Thymus (tissue), 11 donors: ENCODE data around the gene MRPL34. TPM values are rescaled to one million over a fixed set of nuclear protein-coding genes. Genes with fewer than 3 reads are reported as not detected.

Source experiments
- DNase-seq, 9 donors: peaks; one replicate each; pipeline ENCODE4 v3.0.0-alpha.2; 2013; ENCODE audit warnings: low spot score in 9 of 9, low read depth in 6 of 9, missing footprints in 1 of 9
- H3K27ac ChIP-seq, 2 donors: one replicate each; pipeline ENCODE4 v1.5.1; 2013; ENCODE audit warnings: control low read depth in 1 of 2, low read depth in 1 of 2, low read length in 1 of 2, mild to moderate bottlenecking in 1 of 2, moderate library complexity in 1 of 2
- H3K27me3 ChIP-seq, 2 donors: one replicate each; pipeline ENCODE4 v1.5.1; 2013; ENCODE audit warnings: low read length in 1 of 2; ENCODE audit not compliant: control insufficient read depth in 2 of 2, insufficient read depth in 1 of 2
- H3K36me3 ChIP-seq, 2 donors: one replicate each; pipeline ENCODE4 v1.5.1; 2013; ENCODE audit warnings: low read length in 1 of 2, mild to moderate bottlenecking in 1 of 2, moderate library complexity in 1 of 2; ENCODE audit not compliant: control insufficient read depth in 2 of 2, insufficient read depth in 2 of 2
- H3K4me1 ChIP-seq, 2 donors: one replicate each; pipeline ENCODE4 v1.5.1; 2013; ENCODE audit warnings: low read length in 2 of 2; ENCODE audit not compliant: control insufficient read depth in 2 of 2, insufficient read depth in 2 of 2
- H3K4me3 ChIP-seq, 2 donors: one replicate each; pipeline ENCODE4 v1.5.1; 2013; ENCODE audit warnings: low read length in 2 of 2, control low read depth in 1 of 2, mild to moderate bottlenecking in 1 of 2
- H3K9me3 ChIP-seq, 2 donors: one replicate each; pipeline ENCODE4 v1.5.1; 2013; ENCODE audit warnings: low read length in 1 of 2, mild to moderate bottlenecking in 1 of 2; ENCODE audit not compliant: control insufficient read depth in 2 of 2, insufficient read depth in 1 of 2
- WGBS: extraction: QIAGEN DNeasy Blood & Tissue Kit; methylation state at CpG from one replicate; pipeline ENCODE4 v1.1.7; 2013; 5-methylcytosine and 5-hydroxymethylcytosine counted together
- polyA plus RNA-seq: library from polyadenylated mRNA; stranded (reverse); fragments of 200-250 nt; gene quantifications from one replicate; pipeline ENCODE4 v1.2.3, GENCODE V29; 2013
- total RNA-seq: library from RNA; stranded (reverse); fragments of 120-200 nt; gene quantifications from one replicate; pipeline ENCODE4 v1.2.4, GENCODE V29; 2013
- donor health status: healthy.

MRPL34 gene
- total and polyA plus RNA-seq, 2 donors = 78.3 to 123 TPM

DNA sequence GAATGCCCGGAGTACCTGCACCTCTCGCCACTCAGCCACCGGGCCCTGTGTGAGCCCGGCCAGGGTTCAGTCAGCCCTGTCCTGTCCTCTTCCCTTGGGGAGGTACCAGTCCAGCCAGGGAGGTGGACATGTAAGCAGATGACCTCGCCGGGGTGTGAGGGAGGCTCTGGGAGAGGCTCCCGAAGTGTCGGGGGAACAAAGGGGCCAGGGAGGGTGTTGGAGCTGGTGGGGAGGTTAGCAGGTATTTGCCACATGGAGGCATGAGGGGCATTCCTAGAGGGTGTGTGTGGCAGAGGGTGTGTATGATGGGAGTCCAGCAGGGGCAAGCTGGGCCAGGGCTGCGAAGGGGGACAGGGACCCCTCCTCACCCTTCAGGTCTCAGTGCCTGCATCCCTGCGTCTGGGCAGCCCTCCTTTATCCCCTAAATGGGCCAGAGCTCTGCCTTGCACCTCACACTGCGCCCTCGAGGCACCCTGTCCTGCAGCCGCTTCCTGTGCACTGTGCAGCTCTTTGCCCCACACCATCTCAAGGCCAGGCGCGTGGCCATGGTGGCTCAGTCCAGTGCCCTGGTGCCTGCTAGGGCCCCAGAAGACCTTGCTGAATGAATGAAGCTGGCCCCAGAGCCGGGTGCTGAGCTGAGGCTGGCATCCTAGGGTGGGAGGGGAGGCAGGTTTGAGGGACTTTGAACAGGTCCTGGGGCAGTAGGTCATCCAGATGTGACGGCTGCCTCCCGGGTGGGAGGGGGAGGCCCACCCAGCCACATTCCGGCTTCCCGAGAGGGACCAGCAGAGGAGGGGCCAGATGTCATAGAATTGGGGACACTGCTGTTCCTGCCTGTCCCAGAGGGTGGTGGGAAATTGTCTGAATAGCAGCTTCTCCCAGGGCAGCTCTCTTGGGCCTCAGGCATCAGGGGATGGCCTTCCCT, 6.8 kb downstream of the MRPL34 start:
- WGBS = 96% methylated on average over 20 of the region's 20 CpGs
- Histone ChIP-seq H3K4me3 (no peak overlapping the region), H3K36me3 (peaks cover 36 to 42% of the 10 kb centered on the region in 2 donors), H3K9me3 (no peaks in the 10 kb centered on the region), H3K27me3 (no peaks in the 10 kb centered on the region), H3K27ac (no peak overlapping the region), H3K4me1 (peaks cover 11 to 16% of the 10 kb centered on the region in 2 donors)
- DNase-seq = no peak

- peaks cover 43 to 47% of the 10 kb centered on the region in 2 donors for H3K36me3 ChIP-seq
Observed at GRCh38 chr19:17314007-17314593, 8.4 kb downstream of the MRPL34 start.

GRCh38 chr19:17318966-17319365, 13.3 kb downstream of the MRPL34 start:
- WGBS = 84% methylated on average over 6 of the region's 6 CpGs
- H3K27ac ChIP-seq = no peak overlapping the region
- DNase-seq = no peak
- peaks cover 58 to 64% of the 10 kb centered on the region in 2 donors for H3K36me3 ChIP-seq
- H3K27me3 ChIP-seq = peaks cover 3 to 12% of the 10 kb centered on the region in 2 donors
- H3K9me3 ChIP-seq = no peaks in the 10 kb centered on the region
- H3K4me1 ChIP-seq = peaks cover 0 to 8% of the 10 kb centered on the region in 2 donors
- no peak overlapping the region for H3K4me3 ChIP-seq

More at GRCh38 chr19:17314007-17314593, 8.4 kb downstream of the MRPL34 start:
- 98% methylated on average over 19 of the region's 19 CpGs for WGBS
- DNase-seq = no peak
- no peaks in the 10 kb centered on the region for H3K27me3 ChIP-seq
- no peak overlapping the region for H3K4me3 ChIP-seq
- no peaks in the 10 kb centered on the region for H3K9me3 ChIP-seq
- H3K27ac ChIP-seq = no peak overlapping the region
- peaks cover 11 to 13% of the 10 kb centered on the region in 2 donors for H3K4me1 ChIP-seq

DNA sequence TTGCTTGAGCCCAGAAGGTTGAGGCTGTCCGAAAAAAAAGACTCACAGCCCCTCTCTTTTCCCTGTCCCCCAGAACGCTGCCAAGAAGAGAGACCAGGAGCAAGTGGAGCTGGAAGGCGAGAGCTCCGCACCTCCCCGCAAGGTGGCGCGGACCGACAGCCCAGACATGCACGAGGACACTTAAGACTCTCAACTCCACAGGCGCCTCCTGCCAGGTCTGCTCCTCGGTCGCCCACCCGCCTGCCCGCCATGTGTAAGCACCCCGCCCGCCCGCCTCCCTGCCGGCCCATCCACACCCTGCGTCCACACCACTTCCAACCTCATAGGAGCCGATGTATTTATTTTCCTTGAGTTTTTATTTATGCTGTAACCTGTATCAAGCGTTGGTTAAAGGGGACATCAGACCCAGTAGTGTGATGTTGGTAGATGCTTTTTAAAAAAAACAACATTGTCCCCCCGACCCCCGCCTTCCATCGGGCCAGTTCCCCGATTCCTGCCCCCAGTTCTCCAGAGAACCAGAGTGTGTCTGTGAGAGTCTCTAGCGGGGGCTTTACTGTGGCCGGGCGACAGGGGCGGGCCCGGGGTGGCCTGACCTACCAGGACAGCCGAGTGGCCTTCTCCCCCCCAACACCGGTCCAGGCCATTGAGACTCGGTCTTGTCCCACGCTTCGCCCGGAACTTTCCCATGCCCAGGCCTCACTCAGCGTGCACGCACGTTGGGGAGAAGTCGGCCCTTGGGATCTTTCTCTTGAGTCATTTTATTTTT, 14.0 kb downstream of the MRPL34 start:
- Histone ChIP-seq H3K36me3 (peaks cover 54 to 59% of the 10 kb centered on the region in 2 donors), H3K9me3 (no peaks in the 10 kb centered on the region), H3K27me3 (peaks cover 3 to 12% of the 10 kb centered on the region in 2 donors), H3K27ac (no peak overlapping the region), H3K4me1 (peaks cover 0 to 8% of the 10 kb centered on the region in 2 donors), H3K4me3 (no peak overlapping the region)
- no peak for DNase-seq
- 98% methylated on average over 40 of the region's 40 CpGs for WGBS

DNA sequence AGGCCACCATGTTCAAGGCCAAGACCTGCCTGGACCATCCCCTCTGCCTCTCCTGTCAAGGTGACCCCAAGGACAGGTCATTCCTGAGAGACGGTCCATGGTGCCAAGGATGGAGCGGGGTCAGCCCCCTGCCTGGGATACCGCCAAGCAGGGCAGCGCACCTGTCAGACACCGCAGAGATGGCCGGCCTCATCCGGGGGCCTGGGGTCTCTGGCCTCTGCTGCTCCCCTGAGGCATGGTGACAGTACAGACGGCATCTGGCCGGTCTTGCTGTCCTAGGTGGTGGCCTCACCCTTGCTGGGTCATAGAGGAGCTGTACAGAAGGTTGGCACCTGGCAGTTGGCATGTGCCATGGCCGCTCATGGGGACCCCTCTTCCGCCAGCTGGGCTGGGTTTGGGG, 14.8 kb downstream of the MRPL34 start:
- peaks cover 3 to 12% of the 10 kb centered on the region in 2 donors for H3K27me3 ChIP-seq
- 83% methylated on average over 11 of the region's 11 CpGs for WGBS
- H3K36me3 ChIP-seq = peaks cover 52 to 63% of the 10 kb centered on the region in 2 donors
- H3K9me3 ChIP-seq = no peaks in the 10 kb centered on the region
- H3K4me3 ChIP-seq = no peak overlapping the region
- DNase-seq = no peak
- peaks cover 0 to 8% of the 10 kb centered on the region in 2 donors for H3K4me1 ChIP-seq
- H3K27ac ChIP-seq = no peak overlapping the region

- H3K4me1 ChIP-seq = peaks cover 0 to 8% of the 10 kb centered on the region in 2 donors
- WGBS = 91% methylated on average over 19 of the region's 19 CpGs
- no peak overlapping the region for H3K4me3 ChIP-seq
- H3K9me3 ChIP-seq = no peaks in the 10 kb centered on the region
- H3K36me3 ChIP-seq = peaks cover 46 to 57% of the 10 kb centered on the region in 2 donors
- H3K27me3 ChIP-seq = peaks cover 3 to 12% of the 10 kb centered on the region in 2 donors
- no peak overlapping the region for H3K27ac ChIP-seq
- no peak for DNase-seq
Observed at GRCh38 chr19:17321655-17322489, 16.2 kb downstream of the MRPL34 start.

DNA sequence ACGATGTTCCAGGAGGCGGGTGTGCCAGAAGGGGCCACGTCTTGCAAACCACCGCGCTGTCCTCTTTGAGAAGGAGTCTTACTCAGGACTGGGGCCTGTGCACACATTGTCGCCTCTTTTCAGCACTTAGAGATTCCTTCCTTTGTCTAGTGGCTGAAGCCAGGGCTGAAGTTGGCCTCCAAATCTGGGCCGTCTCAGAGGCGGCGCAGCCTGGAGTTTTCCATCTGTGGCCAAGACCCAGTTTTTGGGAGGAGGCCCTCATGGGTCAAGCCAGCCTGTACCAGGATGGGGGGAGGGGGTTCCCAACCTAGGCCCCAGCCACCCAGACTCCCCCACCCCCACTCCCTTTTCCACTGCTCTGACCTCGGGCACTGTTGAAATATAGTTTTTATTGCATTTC, 17.2 kb downstream of the MRPL34 start:
- H3K4me3 ChIP-seq = no peak overlapping the region
- peaks cover 50 to 57% of the 10 kb centered on the region in 2 donors for H3K36me3 ChIP-seq
- WGBS = 87% methylated on average over 10 of the region's 10 CpGs
- DNase-seq = no peak
- no peak overlapping the region for H3K27ac ChIP-seq
- no peaks in the 10 kb centered on the region for H3K9me3 ChIP-seq
- H3K27me3 ChIP-seq = peaks cover 3 to 12% of the 10 kb centered on the region in 2 donors
- H3K4me1 ChIP-seq = peaks cover 0 to 9% of the 10 kb centered on the region in 2 donors

DNA sequence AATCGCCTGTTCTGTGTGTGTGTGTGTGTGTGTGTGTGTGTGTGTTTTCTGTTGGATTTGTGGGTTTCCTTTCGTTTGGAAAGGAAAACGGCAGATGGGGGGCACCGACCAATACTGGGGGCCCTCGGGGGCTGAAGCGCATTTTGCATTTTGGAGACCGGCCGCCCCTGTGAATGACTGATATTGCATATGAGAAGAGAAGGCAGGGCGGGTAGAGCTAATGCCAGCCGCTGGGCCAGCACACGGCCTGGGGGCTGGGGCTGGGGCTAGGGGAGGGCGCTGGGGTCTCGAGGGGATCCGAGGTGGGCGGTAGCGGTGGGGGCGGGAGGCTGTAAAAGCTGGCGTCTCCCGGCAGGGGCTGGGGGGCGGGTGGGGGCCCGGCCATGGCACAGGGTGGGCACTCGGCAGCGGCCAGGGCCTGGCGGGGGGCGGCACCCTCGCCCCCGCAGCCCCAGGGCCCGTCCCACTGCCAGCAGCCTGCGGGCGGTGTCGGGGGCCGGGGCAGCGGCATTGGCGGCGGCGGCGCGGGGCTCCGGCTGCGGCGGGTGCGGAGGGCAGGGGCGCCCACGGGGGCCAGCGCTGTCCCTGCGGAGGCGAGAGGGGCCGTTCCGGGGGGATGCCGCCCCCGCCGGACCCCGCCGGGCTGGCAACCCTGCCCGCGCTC, 17.8 kb downstream of the MRPL34 start:
- no peak for DNase-seq
- peaks cover 2 to 15% of the 10 kb centered on the region in 2 donors for H3K4me1 ChIP-seq

More for the DNA sequence above, 17.8 kb downstream of the MRPL34 start:
- peaks cover 49 to 57% of the 10 kb centered on the region in 2 donors for H3K36me3 ChIP-seq
- 31% methylated on average over 56 of the region's 56 CpGs for WGBS
- H3K27me3 ChIP-seq = peaks cover 3 to 12% of the 10 kb centered on the region in 2 donors
- H3K27ac ChIP-seq = no peak overlapping the region
- no peaks in the 10 kb centered on the region for H3K9me3 ChIP-seq
- H3K4me3 ChIP-seq = peak overlapping the region in 1 of 2 donors; percentile 24
